Measurements from ENCODE around the gene MID2. TPM values are rescaled to one million over a fixed set of nuclear protein-coding genes. Genes with fewer than 3 reads are reported as not detected.
"Not testable (repeated sequence)": the region's sequence is repeated elsewhere in the genome, so short reads cannot be mapped to it uniquely, and the experiment has no call there.

The MID2 gene
- polyA plus RNA-seq, 3 donors from 2014 or later: 0.77 to 2.6 (median 2.1) TPM

DNA sequence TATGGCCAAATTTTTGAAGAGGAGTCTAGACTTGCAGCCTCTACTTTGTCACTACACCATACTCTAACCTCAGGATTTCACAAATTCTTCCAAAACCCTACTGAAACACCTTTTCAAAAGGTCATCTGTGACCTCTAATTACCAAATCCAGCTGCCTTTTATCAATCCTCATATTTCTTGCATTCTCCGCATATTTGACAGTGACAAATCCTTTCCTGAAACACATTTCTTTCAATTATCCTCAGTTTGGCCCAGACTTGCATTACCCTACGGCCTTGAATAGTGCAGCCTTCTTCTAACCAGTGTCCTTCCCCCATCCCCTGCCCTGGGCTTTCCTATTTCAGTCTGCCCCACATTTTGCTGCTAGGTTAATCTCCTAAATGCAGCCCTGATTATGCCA lies 25.5 kb downstream of the MID2 start:
- no peaks in the 10 kb centered on the region for H3K4me1 Mint-ChIP-seq
- H3K27me3 Mint-ChIP-seq (ENCODE audit: low read depth in 3 of 3): peaks cover 0 to 15% (median 3%) of the 10 kb centered on the region in 3 donors
- H3K9me3 Mint-ChIP-seq: no peaks in the 10 kb centered on the region
- DNase-seq: no peak
- H3K4me3 Mint-ChIP-seq: no peak overlapping the region
- no peak overlapping the region for H3K27ac Mint-ChIP-seq
- H3K36me3 Mint-ChIP-seq: no peaks in the 10 kb centered on the region

DNA sequence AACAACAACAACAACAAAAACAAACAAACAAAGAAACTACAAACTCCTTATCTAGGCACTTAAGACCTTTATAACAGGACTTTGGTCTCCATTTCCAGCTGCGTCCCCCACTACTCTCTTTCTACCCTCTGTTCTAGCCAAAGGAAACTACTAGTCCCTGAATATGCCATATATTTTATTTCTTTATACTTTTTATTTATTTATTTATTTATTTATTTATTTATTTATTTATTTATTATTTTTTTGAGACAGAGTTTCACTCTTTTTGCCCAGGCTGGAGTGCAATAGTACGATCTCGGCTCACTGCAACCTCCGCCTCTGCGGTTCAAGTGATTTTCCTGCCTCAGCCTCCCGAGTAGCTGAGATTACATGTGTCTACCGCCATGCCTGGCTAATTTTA lies 26.0 kb downstream of the MID2 start:
- H3K9me3 Mint-ChIP-seq, H3K4me3 Mint-ChIP-seq, H3K4me1 Mint-ChIP-seq, H3K36me3 Mint-ChIP-seq, DNase-seq, H3K27ac Mint-ChIP-seq: not testable (repeated sequence)
- H3K27me3 Mint-ChIP-seq (ENCODE audit: low read depth in 3 of 3): peaks cover 0 to 15% (median 3%) of the 10 kb centered on the region in 3 donors

DNA sequence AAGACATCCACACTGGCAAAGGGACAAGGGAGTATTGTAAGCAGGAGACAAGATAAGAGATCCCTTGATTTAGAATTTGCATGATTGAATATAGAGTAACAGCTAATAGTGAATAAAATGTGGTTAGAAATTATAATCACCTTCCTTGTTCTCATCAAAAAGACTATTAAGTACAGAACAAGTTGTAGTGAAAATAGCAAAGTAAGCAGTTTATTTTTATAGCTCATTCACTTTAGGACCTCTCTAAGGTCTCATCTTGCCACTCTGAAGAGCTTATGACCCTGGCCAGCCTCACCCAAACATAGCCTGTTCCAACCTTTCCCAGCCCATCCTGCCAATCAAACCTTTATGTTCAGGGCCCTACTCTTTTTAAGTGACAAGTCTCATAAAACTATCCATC lies 30.6 kb downstream of the MID2 start:
- Mint-ChIP-seq H3K4me3 (no peak overlapping the region), H3K4me1 (no peaks in the 10 kb centered on the region), H3K9me3 (no peaks in the 10 kb centered on the region), H3K36me3 (no peaks in the 10 kb centered on the region), H3K27ac (no peak overlapping the region), H3K27me3 (ENCODE audit: low read depth in 3 of 3) (peaks cover 2 to 16% (median 7%) of the 10 kb centered on the region in 3 donors)
- no peak for DNase-seq

DNA sequence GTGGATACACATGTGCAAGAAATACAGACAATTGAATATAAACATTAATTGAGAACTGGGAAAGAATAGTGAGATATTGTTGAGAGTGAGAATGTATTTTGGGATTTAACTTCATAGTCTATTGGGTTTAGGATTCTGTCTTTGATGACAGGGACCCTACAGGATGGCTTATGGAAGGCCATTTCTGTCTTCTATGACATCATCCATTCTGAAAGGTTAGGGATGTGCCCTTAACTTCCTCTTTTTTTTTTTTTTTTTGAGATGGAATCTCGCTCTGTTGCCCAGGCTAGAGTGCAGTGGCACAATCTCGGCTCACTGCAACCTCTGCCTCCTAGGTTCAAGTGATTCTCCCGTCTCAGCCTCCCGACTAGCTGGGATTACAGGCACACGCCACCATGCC lies 31.4 kb downstream of the MID2 start:
- H3K36me3 Mint-ChIP-seq, H3K27ac Mint-ChIP-seq, DNase-seq, H3K4me1 Mint-ChIP-seq, H3K4me3 Mint-ChIP-seq, H3K9me3 Mint-ChIP-seq: not testable (repeated sequence)
- peaks cover 2 to 13% (median 7%) of the 10 kb centered on the region in 3 donors for H3K27me3 Mint-ChIP-seq (ENCODE audit: low read depth in 3 of 3)

DNA sequence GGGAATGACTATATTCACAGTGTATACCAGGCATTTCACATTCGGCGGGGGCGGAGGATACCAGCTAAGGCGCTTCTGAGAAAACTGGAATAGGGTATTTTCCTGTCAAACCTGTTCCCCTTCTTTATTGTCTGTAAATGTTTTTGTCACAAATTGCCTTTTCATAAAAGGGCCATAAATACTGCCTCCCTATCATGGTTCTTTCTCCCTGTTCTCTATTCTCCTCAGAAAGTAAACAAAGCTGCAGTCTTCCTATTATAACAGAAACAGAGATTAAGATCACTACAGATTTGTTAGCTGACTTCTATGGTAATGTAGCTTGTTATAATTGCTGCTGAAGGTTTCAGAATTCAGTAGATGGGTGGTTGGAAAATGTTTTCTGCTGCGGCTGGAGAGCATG lies 32.2 kb downstream of the MID2 start:
- DNase-seq: no peak
- no peak overlapping the region for H3K4me3 Mint-ChIP-seq

DNA sequence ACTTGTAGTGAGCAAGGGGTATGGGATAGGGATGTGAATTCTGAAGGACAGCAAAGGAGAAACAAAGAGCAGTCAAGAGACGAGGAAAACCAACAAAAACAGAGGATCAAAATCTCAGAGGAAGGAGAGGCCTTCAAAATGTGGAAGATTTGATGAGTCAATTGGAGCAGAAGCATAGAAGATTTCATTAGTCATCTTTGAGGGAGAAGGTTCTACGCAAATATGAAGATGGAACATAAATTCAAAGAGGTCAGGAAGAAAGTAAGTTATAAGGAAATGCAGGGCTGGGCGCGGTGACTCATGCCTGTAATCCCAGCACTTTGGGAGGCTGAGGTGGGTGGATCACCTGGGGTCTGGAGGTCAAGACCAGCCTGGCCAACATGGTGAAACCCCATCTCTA lies 35.4 kb downstream of the MID2 start:
- DNase-seq: no peak
- no peaks in the 10 kb centered on the region for H3K36me3 Mint-ChIP-seq
- no peak overlapping the region for H3K27ac Mint-ChIP-seq
- H3K4me1 Mint-ChIP-seq: no peaks in the 10 kb centered on the region
- no peak overlapping the region for H3K4me3 Mint-ChIP-seq
- peaks cover 3 to 11% (median 4%) of the 10 kb centered on the region in 3 donors for H3K27me3 Mint-ChIP-seq (ENCODE audit: low read depth in 3 of 3)
- H3K9me3 Mint-ChIP-seq: no peaks in the 10 kb centered on the region

More for the DNA sequence above, 32.2 kb downstream of the MID2 start:
- Mint-ChIP-seq H3K36me3 (no peaks in the 10 kb centered on the region), H3K4me1 (no peaks in the 10 kb centered on the region), H3K27me3 (ENCODE audit: low read depth in 3 of 3) (peaks cover 2 to 13% (median 7%) of the 10 kb centered on the region in 3 donors), H3K27ac (no peak overlapping the region), H3K9me3 (no peaks in the 10 kb centered on the region)

DNA sequence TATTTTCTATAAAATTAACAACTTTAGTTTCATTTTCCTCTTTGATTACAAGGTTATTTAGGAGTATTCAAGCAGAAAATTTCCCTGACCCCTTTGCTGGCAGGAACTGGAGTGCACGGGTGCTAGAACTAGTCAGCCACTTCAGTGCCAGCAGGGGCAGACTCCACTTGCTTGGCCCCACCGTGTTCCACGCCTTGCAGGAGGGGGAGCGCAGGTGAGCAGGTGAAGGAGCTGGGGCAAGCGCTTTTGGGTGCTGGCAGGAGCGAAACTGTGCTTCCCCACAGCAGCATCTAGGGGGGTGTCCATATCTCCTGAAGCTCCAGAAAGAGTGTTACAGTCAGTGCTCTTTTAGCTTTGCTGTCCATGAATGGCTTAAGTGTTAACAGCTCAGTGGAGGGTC lies 45.5 kb downstream of the MID2 start:
- peaks cover 3 to 8% (median 6%) of the 10 kb centered on the region in 3 donors for H3K27me3 Mint-ChIP-seq (ENCODE audit: low read depth in 3 of 3)
- DNase-seq: no peak
- no peak overlapping the region for H3K4me3 Mint-ChIP-seq
- H3K9me3 Mint-ChIP-seq: no peaks in the 10 kb centered on the region
- no peaks in the 10 kb centered on the region for H3K36me3 Mint-ChIP-seq
- H3K4me1 Mint-ChIP-seq: no peaks in the 10 kb centered on the region
- H3K27ac Mint-ChIP-seq: no peak overlapping the region

DNA sequence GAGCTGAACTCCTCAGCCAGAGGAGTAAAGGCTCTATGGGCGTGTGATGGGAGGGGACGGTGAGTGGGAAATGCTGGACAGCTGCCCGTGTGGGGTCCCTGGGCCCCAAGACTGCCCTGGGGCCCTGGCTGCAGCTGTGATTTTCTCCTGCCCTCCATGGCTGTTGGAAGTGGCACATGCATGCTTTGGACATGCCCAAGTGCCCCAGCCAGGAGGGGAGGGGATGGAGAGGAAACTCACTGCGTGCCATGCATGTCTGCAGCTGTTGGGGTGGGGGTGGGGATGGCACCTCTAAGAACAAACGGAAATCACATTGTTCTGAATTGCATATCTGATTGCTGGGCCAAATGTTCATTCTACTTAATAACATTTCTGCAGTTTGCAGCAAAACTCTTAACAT lies 52.4 kb downstream of the MID2 start:
- Mint-ChIP-seq H3K27me3 (ENCODE audit: low read depth in 3 of 3) (peaks cover 5 to 10% (median 7%) of the 10 kb centered on the region in 3 donors), H3K27ac (no peak overlapping the region), H3K4me1 (no peaks in the 10 kb centered on the region), H3K4me3 (no peak overlapping the region), H3K9me3 (no peaks in the 10 kb centered on the region), H3K36me3 (no peaks in the 10 kb centered on the region)
- no peak for DNase-seq

DNA sequence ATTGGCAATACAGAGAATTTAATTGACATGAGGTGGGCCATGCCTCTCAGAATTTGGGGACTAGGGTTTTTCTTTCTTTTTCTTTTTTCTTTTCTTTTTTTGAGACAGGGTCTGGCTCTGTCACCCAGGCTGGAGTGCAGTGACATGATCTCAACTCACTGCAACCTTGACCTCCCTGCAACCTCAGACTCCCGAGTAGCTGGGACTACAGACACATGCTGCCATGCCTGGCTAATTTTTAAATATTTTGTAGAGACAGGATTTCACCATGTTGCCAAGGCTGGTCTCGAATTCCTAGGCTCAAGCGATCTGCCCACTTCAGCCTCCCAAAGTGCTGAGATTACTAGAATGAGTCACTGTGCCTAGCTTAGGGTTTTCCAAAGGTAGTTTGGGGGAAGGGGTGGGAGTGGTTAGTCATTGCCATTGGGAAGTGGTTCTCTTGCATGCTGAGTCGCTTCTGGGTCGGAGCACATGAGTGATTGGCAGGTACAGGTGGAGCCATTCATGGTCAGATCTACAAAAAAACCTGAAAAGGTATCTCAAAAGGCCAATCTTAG lies 54.5 kb downstream of the MID2 start:
- Mint-ChIP-seq H3K4me3 (no peak overlapping the region), H3K27ac (no peak overlapping the region), H3K36me3 (no peaks in the 10 kb centered on the region), H3K27me3 (ENCODE audit: low read depth in 3 of 3) (peaks cover 7% of the 10 kb centered on the region in 3 donors), H3K9me3 (no peaks in the 10 kb centered on the region), H3K4me1 (no peaks in the 10 kb centered on the region)
- no peak for DNase-seq

DNA sequence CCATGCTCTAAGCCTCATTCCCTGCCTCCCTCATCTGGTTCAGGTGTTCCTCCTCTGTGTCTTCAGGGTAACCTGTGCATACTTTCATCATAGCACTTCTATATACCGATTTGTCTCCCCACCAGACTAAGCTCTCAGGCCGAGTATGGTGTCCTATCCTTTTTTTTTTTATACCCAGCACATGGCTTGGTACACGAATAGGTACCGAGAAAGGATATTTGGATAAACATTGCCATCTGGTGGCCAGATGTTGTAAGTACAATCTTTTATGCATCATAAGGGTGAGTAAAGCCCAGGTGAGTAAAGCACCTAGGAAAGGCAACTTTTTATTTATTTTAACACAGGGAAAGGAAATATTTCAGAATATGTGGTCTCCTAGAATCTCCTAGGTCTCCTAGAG lies 68.4 kb downstream of the MID2 start:
- H3K4me1 Mint-ChIP-seq: peaks cover 0 to 1% of the 10 kb centered on the region in 2 donors
- peak overlapping the region in 1 of 6 donors; percentile 67 for H3K27ac Mint-ChIP-seq
- no peaks in the 10 kb centered on the region for H3K9me3 Mint-ChIP-seq
- H3K4me3 Mint-ChIP-seq: no peak overlapping the region
- no peaks in the 10 kb centered on the region for H3K36me3 Mint-ChIP-seq
- peak; percentile 41 to 58 (median 49) for DNase-seq
- H3K27me3 Mint-ChIP-seq (ENCODE audit: low read depth in 3 of 3): peaks cover 0 to 4% (median 0%) of the 10 kb centered on the region in 3 donors

DNA sequence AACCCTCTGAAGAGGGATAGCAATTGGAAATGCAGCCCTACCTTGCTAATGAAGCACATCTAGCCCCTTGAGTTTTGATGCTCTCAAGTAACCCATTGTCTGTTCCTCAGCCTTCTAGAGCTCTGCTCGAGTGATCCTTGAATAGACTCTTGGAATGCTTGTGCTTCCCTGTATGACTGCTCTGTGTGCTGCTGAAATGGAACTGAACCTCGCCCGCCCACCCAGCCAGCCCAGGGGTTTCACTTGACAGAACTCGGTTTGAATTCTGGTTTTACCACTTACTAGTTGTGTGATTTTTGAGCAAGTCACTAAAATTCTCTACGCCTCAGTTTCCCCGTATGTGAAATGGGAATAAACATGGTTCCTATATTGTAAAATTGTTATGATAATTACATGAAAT lies 77.1 kb downstream of the MID2 start:
- H3K27ac Mint-ChIP-seq: no peak overlapping the region
- no peaks in the 10 kb centered on the region for H3K9me3 Mint-ChIP-seq
- H3K4me1 Mint-ChIP-seq: no peaks in the 10 kb centered on the region
- DNase-seq: no peak
- no peak overlapping the region for H3K4me3 Mint-ChIP-seq
- no peaks in the 10 kb centered on the region for H3K36me3 Mint-ChIP-seq
- peaks cover 2 to 5% (median 4%) of the 10 kb centered on the region in 3 donors for H3K27me3 Mint-ChIP-seq (ENCODE audit: low read depth in 3 of 3)

DNA sequence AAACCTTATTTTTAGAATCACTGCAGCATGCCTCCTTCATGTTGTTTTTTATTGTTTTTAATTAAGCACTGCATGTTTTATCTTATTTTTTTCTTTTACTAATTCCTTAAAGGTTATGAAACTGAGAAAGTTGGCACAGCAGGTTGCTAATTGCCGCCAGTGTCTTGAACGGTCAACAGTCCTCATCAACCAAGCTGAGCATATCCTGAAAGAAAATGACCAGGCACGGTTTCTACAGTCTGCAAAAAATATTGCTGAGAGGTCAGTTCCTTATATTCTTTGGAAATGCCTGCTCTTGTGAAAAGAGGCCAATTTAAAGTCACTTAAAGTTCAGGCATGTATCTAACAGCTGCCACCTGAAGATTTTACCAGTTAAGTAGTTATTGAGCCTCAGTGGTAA lies 79.7 kb downstream of the MID2 start:
- Mint-ChIP-seq H3K4me3 (no peak overlapping the region), H3K4me1 (no peaks in the 10 kb centered on the region), H3K36me3 (no peaks in the 10 kb centered on the region), H3K27me3 (ENCODE audit: low read depth in 3 of 3) (peaks cover 2 to 14% (median 4%) of the 10 kb centered on the region in 3 donors), H3K27ac (no peak overlapping the region), H3K9me3 (no peaks in the 10 kb centered on the region)
- DNase-seq: no peak

DNA sequence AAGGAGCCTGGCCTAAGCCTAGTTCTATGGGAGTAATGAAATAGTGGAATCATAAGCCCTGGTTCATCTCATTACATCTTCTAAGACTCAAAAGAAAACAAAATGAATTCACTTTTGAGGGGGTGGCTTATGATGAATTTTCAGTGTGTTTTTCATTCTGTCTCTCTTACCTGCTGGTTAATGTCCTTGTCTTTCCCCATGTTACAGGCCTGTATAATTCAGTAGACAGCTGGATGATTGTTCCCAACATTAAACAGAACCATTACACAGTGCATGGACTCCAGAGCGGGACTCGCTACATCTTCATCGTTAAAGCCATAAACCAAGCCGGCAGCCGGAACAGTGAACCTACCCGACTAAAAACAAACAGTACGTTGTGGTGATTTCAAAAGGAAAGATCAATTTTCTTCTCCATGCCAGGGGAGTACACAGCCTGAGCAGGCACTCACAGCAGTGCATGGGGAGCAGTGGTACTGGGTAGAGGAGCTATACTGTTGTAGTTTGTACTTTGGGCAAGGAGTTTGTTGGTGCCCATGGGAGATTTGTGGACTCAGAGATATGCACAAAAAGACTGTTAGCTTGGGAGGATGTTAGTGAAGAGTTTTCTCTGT lies 98.6 kb downstream of the MID2 start:
- H3K27me3 Mint-ChIP-seq (ENCODE audit: low read depth in 3 of 3): peaks cover 3 to 11% (median 3%) of the 10 kb centered on the region in 3 donors
- H3K27ac Mint-ChIP-seq: no peak overlapping the region
- H3K36me3 Mint-ChIP-seq: no peaks in the 10 kb centered on the region
- peaks cover 0 to 1% (median 0%) of the 10 kb centered on the region in 6 donors for H3K9me3 Mint-ChIP-seq
- no peak overlapping the region for H3K4me3 Mint-ChIP-seq
- no peak for DNase-seq
- no peaks in the 10 kb centered on the region for H3K4me1 Mint-ChIP-seq

DNA sequence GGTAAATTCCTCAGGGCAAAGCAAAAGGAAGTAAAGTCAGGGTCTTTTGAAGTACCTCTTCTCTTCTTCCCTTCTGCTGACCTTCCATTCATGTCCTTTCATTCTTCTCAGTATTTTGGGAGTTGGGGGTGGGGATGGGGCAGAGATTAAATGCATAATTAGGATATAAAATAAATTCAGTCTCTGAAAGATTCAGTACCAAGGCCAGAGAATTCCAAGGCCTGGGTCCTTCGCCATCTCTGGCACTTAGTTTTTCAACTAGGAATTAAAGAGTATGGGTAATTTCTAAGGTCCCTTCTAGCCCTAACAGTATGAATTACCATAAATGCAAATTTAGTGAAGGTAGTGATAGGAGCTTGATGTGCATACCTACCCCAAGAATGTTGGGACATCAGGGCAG lies 108.6 kb downstream of the MID2 start:
- no peak for DNase-seq
- Mint-ChIP-seq H3K4me1 (no peaks in the 10 kb centered on the region), H3K27ac (no peak overlapping the region), H3K36me3 (no peaks in the 10 kb centered on the region), H3K4me3 (no peak overlapping the region), H3K9me3 (no peaks in the 10 kb centered on the region), H3K27me3 (ENCODE audit: low read depth in 3 of 3) (peaks cover 2 to 10% (median 9%) of the 10 kb centered on the region in 3 donors)

DNA sequence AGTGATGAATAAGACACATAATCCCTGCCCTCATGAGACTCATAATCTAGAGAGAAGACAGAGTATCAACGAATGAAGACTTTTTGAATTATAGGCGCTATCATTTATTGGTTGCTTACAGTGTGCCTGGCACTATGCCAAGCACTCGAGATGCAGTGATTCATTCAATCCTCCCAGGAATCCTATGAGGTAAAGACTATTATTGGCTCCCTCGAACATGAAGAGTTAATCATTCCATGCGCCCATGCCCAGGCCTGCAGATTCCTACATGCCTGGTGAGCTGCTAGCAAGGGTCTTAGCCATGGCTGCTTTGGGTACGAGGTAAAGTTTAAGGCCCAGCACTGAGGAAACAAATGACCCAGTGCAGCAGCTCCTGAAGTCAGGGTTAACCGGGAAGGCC lies 109.5 kb downstream of the MID2 start:
- no peaks in the 10 kb centered on the region for H3K36me3 Mint-ChIP-seq
- no peak overlapping the region for H3K27ac Mint-ChIP-seq
- H3K4me1 Mint-ChIP-seq: no peaks in the 10 kb centered on the region
- no peak for DNase-seq
- no peaks in the 10 kb centered on the region for H3K9me3 Mint-ChIP-seq
- no peak overlapping the region for H3K4me3 Mint-ChIP-seq
- H3K27me3 Mint-ChIP-seq (ENCODE audit: low read depth in 3 of 3): peaks cover 0 to 12% (median 10%) of the 10 kb centered on the region in 3 donors
